Activated CD8-positive, alpha-beta memory T cell treated with anti-CD3 and anti-CD28 coated beads for 4 hours (primary cell): Measurements from ENCODE around the gene ANKRD28.
"Not testable (repeated sequence)": the region's sequence is repeated elsewhere in the genome, so short reads cannot be mapped to it uniquely, and the experiment has no call there.

Experiments
- DNase-seq, 2 donors: peaks; one replicate each; pipeline ENCODE4 v3.0.0-alpha.2; 2020; ENCODE audit warnings: low read depth in 2 of 2

Gene ANKRD28

GRCh38 chr3:15803921-15804320 is 6.1 kb upstream of the ANKRD28 start:
- no peak for DNase-seq

- DNase-seq = no peak
Measured at GRCh38 chr3:15801298-15801697, 3.5 kb upstream of the ANKRD28 start.

DNA sequence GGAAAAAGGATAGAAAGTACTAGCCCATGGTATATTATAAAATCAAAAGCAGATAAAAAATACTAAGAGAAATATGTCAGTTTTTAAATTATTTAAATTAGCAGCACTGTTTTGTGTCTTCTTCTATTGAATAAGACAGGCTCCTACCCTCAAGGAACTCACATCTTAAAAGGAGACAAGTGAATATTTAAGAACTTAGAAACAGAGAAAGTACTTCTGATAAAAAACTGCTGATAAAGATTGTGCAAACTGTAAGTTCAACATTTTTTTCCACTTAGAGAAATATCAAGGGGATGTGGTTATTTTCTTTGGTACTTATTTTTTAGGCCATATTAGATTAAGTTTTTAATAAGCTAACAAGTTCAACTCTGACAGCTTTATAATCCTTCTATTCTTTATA is 3.0 kb upstream of the ANKRD28 start:
- no peak for DNase-seq

DNA sequence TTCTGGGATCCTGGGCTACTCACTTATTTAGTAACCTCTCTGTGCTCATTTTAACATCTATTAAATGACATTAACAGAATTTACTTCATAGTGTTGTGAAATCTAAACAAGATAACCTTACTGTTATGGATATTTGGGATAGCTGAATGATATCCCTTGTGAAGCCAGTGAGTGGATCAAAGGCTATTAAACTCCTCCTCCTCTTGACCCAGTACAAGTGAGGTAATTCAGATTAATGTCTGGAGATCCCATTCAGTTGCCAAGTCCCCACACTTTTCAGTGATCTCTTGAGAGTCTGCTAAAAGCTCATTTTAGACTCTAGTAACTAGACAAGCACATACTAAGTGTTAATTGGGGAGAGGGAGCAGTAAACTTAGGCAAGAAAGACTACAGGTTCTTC is 2.5 kb upstream of the ANKRD28 start:
- DNase-seq = no peak

- no peak for DNase-seq
Measured at GRCh38 chr3:15798533-15799245, 910 bp upstream of the ANKRD28 start.

DNA sequence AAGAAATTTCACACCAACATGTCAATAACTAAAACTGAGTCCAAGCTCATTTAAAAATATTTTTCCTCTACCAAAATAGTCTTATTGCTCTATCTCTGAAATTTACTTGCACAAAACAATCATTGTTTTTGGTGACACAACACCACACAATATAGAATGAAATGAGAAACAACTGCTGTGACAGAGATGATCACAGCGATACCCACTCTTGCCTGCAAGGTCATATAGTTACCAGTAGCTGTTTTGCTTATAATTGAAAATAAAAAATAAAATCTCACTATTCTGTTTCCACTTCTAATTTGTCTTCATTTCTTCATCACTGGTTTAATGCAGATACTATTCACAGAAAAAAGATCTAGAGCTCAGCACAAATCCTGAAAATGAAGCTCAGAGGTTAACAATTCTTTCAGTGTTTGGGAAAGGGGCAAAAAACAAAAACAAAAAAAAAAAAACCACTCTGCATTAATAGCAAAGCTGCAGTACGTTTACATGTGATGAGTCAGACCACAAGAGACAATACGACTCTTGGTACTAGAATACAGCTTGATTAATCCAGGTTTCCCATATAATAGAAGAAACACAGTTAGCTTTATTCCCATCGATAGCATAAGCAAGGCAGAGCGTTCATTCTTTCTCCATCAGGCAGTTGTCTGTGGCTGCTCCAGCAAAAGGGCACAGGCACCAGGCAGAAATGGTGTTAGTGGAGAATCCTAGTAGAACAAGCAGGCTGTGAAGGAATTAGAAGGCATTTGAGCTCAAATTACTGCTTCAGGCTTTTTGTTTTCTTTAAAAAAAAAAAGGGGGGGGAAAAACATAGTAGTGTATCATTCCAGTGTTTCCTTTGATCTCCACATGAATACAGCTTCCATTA is 773 bp downstream of the ANKRD28 start:
- no peak for DNase-seq

DNA sequence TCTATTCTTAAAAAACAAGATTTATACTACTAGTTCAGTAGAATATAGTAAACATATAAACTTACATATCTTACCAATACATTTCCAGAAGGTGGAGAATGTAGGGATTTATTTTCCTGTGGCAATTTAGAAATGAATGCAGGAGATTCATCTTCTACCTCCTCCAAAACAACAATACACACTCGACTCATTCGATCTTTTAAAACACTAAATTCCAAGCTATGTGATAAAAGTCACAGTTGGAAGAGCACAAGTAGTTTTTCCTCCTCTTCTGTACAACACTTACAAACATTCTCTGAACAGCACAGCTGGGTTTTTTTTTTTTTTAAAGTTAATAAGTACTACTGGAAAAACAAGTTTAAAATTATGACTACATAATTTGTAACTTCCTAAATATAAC is 1.4 kb downstream of the ANKRD28 start:
- no peak for DNase-seq

GRCh38 chr3:15795651-15796308 is 2.0 kb downstream of the ANKRD28 start:
- no peak for DNase-seq

DNA sequence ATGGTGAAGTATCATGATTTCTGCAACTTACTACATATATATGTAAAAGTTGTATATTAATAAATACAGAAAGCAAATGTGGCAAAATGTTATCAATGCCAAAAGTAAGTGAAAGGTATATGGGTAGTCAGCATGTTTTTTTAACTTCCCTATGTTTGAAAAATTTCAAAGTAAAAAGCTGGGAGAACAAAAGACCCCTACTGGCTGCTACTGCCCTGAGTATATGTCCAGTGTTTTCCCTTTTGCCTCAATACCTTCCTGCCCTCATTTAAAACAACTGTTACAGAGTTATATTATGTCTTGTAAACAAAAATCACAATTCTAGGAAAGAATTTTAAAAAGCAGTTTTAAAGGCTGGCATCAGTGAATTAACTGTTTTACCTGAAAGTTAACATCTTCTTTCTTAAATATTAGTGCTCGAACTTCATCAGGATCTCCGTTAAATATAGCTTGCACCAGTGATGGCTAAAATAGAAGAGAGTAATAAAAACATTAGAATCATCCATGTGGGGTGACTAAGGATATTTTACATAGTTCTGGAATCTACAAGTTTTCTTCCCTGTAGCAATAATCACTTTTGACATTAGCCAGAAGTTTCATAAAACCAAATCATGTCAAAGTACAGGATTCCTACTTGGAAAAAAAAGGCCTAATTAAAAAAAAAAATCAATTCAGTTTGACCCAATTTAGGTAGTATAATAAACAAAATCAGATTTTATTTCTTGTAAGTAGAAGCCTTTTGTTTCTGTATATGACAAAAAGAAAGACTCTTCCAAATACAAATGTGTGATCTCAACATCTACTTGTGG is 2.7 kb downstream of the ANKRD28 start:
- no peak for DNase-seq

- DNase-seq = no peak
Measured at GRCh38 chr3:15794303-15794771, 3.4 kb downstream of the ANKRD28 start.

GRCh38 chr3:15791525-15791924 is 6.3 kb downstream of the ANKRD28 start:
- DNase-seq = no peak

GRCh38 chr3:15787941-15788340 is 9.8 kb downstream of the ANKRD28 start:
- no peak for DNase-seq

GRCh38 chr3:15787526-15787925 is 10.3 kb downstream of the ANKRD28 start:
- no peak for DNase-seq

DNA sequence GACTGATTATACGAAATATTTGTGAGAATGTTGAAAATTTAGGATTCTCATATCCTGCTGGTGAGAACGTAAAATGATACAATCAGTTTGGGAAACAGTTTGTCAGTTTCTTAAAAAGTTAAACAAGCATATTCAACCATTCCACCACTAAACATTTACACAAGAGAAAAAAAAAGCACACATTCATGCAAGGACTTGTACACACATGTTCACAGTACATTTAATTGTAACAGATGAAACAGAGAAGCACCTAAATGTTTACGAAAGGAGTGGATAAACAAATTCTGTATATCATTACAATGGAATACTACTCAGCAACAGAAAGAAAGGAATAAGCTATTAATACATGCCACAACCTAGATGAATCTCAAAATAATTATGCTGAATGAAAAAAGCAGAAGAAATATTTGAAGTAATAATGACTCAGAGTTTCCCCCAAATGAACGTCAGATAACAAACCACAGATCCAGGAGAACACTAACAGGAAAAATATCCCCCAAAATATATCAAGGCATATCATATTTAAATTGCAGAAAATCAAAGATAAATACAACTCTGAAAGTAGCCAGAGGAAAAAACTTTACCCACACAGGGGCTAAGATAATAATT is 14.3 kb downstream of the ANKRD28 start:
- DNase-seq = no peak

DNA sequence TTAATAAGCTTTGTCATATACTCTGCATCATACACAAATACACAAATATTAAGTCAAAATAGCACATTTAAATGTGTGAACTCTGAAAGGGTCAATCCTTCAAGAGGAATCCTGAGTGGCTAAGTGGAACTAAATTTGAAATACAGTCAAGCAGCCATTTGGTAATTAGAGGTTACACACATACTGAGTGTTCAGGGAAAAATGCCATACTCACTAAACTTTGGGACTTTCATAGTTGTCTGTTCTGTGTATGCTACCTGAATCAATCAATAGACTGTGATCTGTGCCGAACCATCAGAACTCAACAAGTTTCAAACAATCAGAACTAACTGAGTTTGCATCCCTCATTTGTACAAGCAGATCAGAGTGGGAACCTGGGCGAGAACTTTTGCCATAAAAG is 15.3 kb downstream of the ANKRD28 start:
- DNase-seq = no peak

DNA sequence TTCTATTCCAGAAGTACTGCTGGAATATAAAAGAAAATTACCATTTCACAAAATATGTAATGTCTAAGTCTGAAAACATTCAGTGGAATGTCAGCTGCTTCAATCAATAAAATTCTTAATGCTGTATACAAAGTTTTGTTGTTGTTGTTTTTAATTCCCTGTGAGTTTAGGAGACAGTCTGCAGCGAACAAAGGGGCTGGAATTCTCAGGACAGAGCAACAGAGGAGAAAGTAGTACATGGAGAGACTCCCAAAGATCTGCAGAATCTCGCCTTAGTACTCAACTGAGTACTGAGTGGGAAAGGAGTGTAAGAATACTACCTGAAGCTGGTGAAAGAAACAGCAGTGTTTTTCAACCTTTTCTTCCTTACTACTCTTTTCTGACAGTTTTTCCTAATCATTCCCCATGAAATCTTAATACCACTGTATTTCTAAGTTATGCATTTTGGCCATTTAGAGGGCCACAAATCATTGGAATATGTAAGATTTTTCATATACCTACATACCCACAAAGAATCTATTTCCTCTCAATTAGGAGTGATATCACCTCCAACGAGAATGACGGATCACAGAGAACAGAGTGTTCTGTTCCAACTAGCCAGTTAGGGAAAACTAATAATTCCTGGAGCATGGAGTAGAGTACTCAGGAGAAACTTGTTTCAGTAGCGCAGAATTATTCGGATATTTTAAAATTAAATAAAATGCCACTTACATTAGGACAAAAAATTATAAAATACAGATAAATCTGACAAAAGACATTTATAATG is 16.0 kb downstream of the ANKRD28 start:
- DNase-seq = no peak

- DNase-seq = no peak
Measured at GRCh38 chr3:15781131-15781530, 16.6 kb downstream of the ANKRD28 start.

DNA sequence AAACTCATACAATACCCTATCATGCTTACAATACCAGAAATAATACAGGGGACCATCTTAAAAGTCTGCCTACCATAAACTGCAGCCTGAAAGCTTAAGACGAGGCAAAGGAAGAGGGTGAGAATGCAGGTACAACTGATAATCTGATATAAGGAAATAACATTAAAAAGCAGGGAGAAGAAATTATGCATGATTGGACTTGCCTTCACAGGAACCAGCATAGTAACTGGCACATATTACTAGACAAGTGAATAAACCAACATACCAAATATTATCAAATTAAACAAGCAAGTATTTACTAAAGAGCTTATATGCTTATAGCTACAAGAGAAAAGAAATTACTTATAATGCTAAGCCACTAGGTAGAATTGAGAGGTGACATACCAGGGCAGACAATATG is 18.7 kb downstream of the ANKRD28 start:
- DNase-seq = no peak

- no peak for DNase-seq
Measured at GRCh38 chr3:15778332-15778858, 19.4 kb downstream of the ANKRD28 start.

DNA sequence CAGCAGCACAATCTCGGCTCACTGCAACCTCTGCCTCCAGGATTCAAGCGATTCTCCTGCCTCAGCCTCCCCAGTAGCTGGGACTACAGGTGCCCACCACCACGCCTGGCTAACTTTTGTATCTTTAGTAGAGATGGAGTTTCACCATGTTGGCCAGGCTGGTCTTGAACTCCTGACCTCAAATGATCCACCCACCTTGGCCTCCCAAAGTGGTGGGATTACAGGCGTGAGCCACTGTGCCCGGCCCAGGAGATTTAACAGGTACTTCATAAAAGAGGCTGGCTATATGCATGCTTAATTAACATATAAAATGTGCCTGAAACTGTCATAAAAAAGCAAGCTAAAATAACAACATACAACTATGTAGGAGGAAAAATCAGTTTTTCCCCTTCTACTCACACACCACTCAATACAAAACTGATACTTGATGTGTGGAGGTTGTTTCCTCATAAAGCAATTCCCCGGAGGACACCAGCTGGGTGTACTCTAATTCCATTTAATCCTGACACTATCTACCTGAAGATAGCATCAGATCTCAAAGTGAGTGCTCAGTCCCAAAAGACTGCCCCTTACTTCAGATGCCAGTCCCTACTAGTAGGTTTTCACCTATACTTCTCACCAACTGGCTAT is 22.7 kb downstream of the ANKRD28 start:
- not testable (repeated sequence) for DNase-seq
